IMR-90 (cell line): ENCODE measurements around the gene NUCB2. TPM values are rescaled to one million over a fixed set of nuclear protein-coding genes. Genes with fewer than 3 reads are reported as not detected.

Experiments
- ATAC-seq: fragments of 200-7000 bp; cut with Tn5 transposase; 2 replicates; pipeline ENCODE4 v1.9.1; 2020; ENCODE audit warnings: low read depth, mild to moderate bottlenecking, moderate library complexity
- BruUV-seq: library from RNA; stranded (reverse); fragments of 400-500 nt; replicated peaks from 2 replicates; lab custom pipeline; 2021; lab: Mats Ljungman, UMichigan
- CTCF ChIA-PET: fragments of 300-600 bp; formaldehyde crosslinking; extraction: SDS; loops from one replicate; lab custom pipeline; 2021; ENCODE audit warnings: antibody characterized with exemption; lab: Yijun Ruan, JAX
- POLR2A ChIA-PET: fragments of 300-600 bp; sonication (Branson Sonifier 250); formaldehyde crosslinking; loops from one replicate; lab custom pipeline; 2022; ENCODE audit warnings: antibody characterized with exemption; ENCODE audit not compliant: unreplicated experiment; lab: Charles Lee
- DNase-seq: peaks from one replicate; pipeline ENCODE4 v3.0.0; 2013
- H2AFZ ChIP-seq: replicated peaks from 2 replicates; pipeline ENCODE3; 2013; ENCODE audit warnings: low read length, mild to moderate bottlenecking; ENCODE audit not compliant: poor library complexity
- H2AK5ac ChIP-seq: 2 replicates; pipeline ENCODE4 v1.6.1; 2013; ENCODE audit warnings: low read depth, low read length, inconsistent platforms
- H2AK9ac ChIP-seq: replicated peaks from 2 replicates; pipeline ENCODE3; 2013; ENCODE audit warnings: mild to moderate bottlenecking, low read depth, low read length, moderate library complexity; ENCODE audit not compliant: poor library complexity
- H2BK120ac ChIP-seq: 2 replicates; pipeline ENCODE4 v1.6.1; 2013; ENCODE audit warnings: low read depth, low read length, inconsistent platforms
- H2BK15ac ChIP-seq: 3 replicates; pipeline ENCODE4 v1.6.1; 2013; ENCODE audit warnings: low read depth, low read length, inconsistent platforms
- H2BK20ac ChIP-seq: 2 replicates; pipeline ENCODE4 v1.6.1; 2013; ENCODE audit warnings: low read depth, mild to moderate bottlenecking, inconsistent platforms, low read length, moderate library complexity
- H2BK5ac ChIP-seq: 2 replicates; pipeline ENCODE4 v1.6.1; 2013; ENCODE audit warnings: mild to moderate bottlenecking, low read depth, low read length, inconsistent platforms; ENCODE audit not compliant: poor library complexity, severe bottlenecking
- H3K14ac ChIP-seq: replicated peaks from 2 replicates; pipeline ENCODE4 v1.6.1; 2013; ENCODE audit warnings: low read depth, low read length, inconsistent platforms
- H3K18ac ChIP-seq: 2 replicates; pipeline ENCODE4 v1.6.1; 2013; ENCODE audit warnings: low read depth, low read length, control low read depth
- H3K23ac ChIP-seq: 2 replicates; pipeline ENCODE4 v1.6.1; 2013; ENCODE audit warnings: low read depth, low read length, inconsistent platforms
- H3K27ac ChIP-seq: 2 replicates; pipeline ENCODE4 v1.5.1; 2013; ENCODE audit warnings: mild to moderate bottlenecking, control low read depth, low read length; ENCODE audit not compliant: insufficient read depth
- H3K27me3 ChIP-seq: 2 replicates; pipeline ENCODE4 v1.6.1; 2013; ENCODE audit warnings: low read length; ENCODE audit not compliant: control insufficient read depth, insufficient read depth
- H3K36me3 ChIP-seq: 2 replicates; pipeline ENCODE4 v1.6.1; 2013; ENCODE audit warnings: low read length, mixed read lengths; ENCODE audit not compliant: control insufficient read depth, insufficient read depth
- H3K4ac ChIP-seq: 2 replicates; pipeline ENCODE4 v1.6.1; 2013; ENCODE audit warnings: low read depth, low read length, inconsistent platforms
- H3K4me1 ChIP-seq: 2 replicates; pipeline ENCODE4 v1.6.1; 2013; ENCODE audit warnings: low read length, mixed read lengths; ENCODE audit not compliant: control insufficient read depth, insufficient read depth
- H3K4me2 ChIP-seq: 2 replicates; pipeline ENCODE4 v1.6.1; 2013; ENCODE audit warnings: low read depth, mild to moderate bottlenecking, control low read depth, low read length, moderate library complexity
- H3K4me3 ChIP-seq: 2 replicates; pipeline ENCODE4 v1.5.1; 2013; ENCODE audit warnings: low read depth, mild to moderate bottlenecking, control low read depth, low read length, moderate library complexity; ENCODE audit not compliant: insufficient read depth
- H3K56ac ChIP-seq: 2 replicates; pipeline ENCODE4 v1.6.1; 2013; ENCODE audit warnings: low read length, inconsistent platforms; ENCODE audit not compliant: insufficient read depth; ENCODE audit errors: extremely low read depth
- H3K79me1 ChIP-seq, 2 experiments: 2 replicates each; pipeline ENCODE4 v1.6.1; 2013; ENCODE audit warnings: low read length in 2 of 2, inconsistent platforms in 1 of 2, low read depth in 1 of 2
- H3K9ac ChIP-seq: 2 replicates; pipeline ENCODE4 v1.6.1; 2013; ENCODE audit warnings: low read depth, low read length, control low read depth
- H3K9me1 ChIP-seq: 2 replicates; pipeline ENCODE4 v1.6.1; 2013; ENCODE audit warnings: low read length, inconsistent platforms; ENCODE audit not compliant: insufficient read depth
- H3K9me3 ChIP-seq: 2 replicates; pipeline ENCODE4 v1.6.1; 2013; ENCODE audit warnings: low read length; ENCODE audit not compliant: control insufficient read depth, insufficient read depth
- H4K20me1 ChIP-seq: 2 replicates; pipeline ENCODE4 v1.6.1; 2013; ENCODE audit warnings: low read length, inconsistent platforms; ENCODE audit not compliant: insufficient read depth
- H4K5ac ChIP-seq: 2 replicates; pipeline ENCODE4 v1.6.1; 2013; ENCODE audit warnings: mild to moderate bottlenecking, low read depth, low read length, control low read depth
- H4K8ac ChIP-seq, 2 experiments: 2 replicates each; pipeline ENCODE4 v1.6.1; 2013; ENCODE audit warnings: low read depth in 2 of 2, low read length in 2 of 2, control low read depth in 1 of 2, inconsistent platforms in 1 of 2
- H4K91ac ChIP-seq: 2 replicates; pipeline ENCODE4 v1.6.1; 2013; ENCODE audit warnings: low read depth, low read length, inconsistent platforms; ENCODE audit not compliant: insufficient read depth
- BHLHE40 ChIP-seq: fragments of 150-350 bp; IDR thresholded peaks from 2 replicates; pipeline ENCODE4 v1.6.1; 2016; ENCODE audit warnings: mild to moderate bottlenecking, low read depth, low read length
- CEBPB ChIP-seq: IDR thresholded peaks from 2 replicates; pipeline ENCODE4 v1.6.1; 2012; ENCODE audit warnings: low read depth, low read length, improper control_type of control experiment
- CHD1 ChIP-seq: IDR thresholded peaks from 2 replicates; pipeline ENCODE4 v1.6.1; 2012; ENCODE audit warnings: low read depth, low read length, improper control_type of control experiment
- CTCF ChIP-seq: conservative IDR thresholded peaks from 2 replicates; pipeline ENCODE4 v1.5.1; 2012; ENCODE audit warnings: mild to moderate bottlenecking, low read depth, low read length, improper control_type of control experiment
- FOS ChIP-seq: fragments of 150-350 bp; IDR thresholded peaks from 2 replicates; pipeline ENCODE4 v1.6.1; 2016; ENCODE audit warnings: low read depth, low read length
- MAFK ChIP-seq: IDR thresholded peaks from 2 replicates; pipeline ENCODE4 v1.6.1; 2012; ENCODE audit warnings: low read depth, low read length, improper control_type of control experiment
- MAZ ChIP-seq: IDR thresholded peaks from 2 replicates; pipeline ENCODE4 v1.6.1; 2012; ENCODE audit warnings: low read depth, mild to moderate bottlenecking, low read length, improper control_type of control experiment, moderate library complexity, borderline replicate concordance
- MXI1 ChIP-seq: IDR thresholded peaks from 2 replicates; pipeline ENCODE4 v1.6.1; 2012; ENCODE audit warnings: low read depth, mild to moderate bottlenecking, low read length, moderate library complexity, borderline replicate concordance
- NFE2L2 ChIP-seq: fragments of 150-350 bp; IDR thresholded peaks from 2 replicates; pipeline ENCODE4 v1.6.1; 2016; ENCODE audit warnings: low read depth, mild to moderate bottlenecking, low read length
- POLR2A ChIP-seq: IDR thresholded peaks from 2 replicates; pipeline ENCODE4 v1.6.1; 2012; ENCODE audit warnings: mild to moderate bottlenecking, low read depth, low read length
- RAD21 ChIP-seq: IDR thresholded peaks from 2 replicates; pipeline ENCODE4 v1.6.1; 2012; ENCODE audit warnings: low read length, improper control_type of control experiment
- RCOR1 ChIP-seq: IDR thresholded peaks from 2 replicates; pipeline ENCODE4 v1.6.1; 2012; ENCODE audit warnings: mild to moderate bottlenecking, low read length, improper control_type of control experiment; ENCODE audit not compliant: insufficient replicate concordance
- RFX5 ChIP-seq: IDR thresholded peaks from 2 replicates; pipeline ENCODE4 v1.8.0; 2012; ENCODE audit warnings: low read depth, mild to moderate bottlenecking, low read length, moderate library complexity
- SMC3 ChIP-seq: fragments of 150-350 bp; IDR thresholded peaks from 2 replicates; pipeline ENCODE4 v1.6.1; 2016; ENCODE audit warnings: low read depth, mild to moderate bottlenecking, antibody characterized with exemption, low read length, moderate library complexity
- WGBS, 2 experiments: methylation state at CpG; one replicate each; pipeline versions ENCODE4 v1.1.5 to v1.1.7; 2013; ENCODE audit warnings: missing lambda C conversion rate in 2 of 2; ENCODE audit not compliant: insufficient read length in 1 of 2; ENCODE audit errors: extremely low coverage in 2 of 2; 5-methylcytosine and 5-hydroxymethylcytosine counted together
- dilution Hi-C: fragments of 300-500 bp; cut with HindIII; formaldehyde crosslinking; loops from one replicate; pipeline ENCODE4 v1.14.3; 2018; ENCODE audit warnings: low sequenced_read_pairs; ENCODE audit not compliant: unreplicated experiment
- in situ Hi-C: fragments of 300-500 bp; cut with MboI; formaldehyde crosslinking; loops from 3 replicates; pipeline ENCODE4 v1.14.3; 2019; ENCODE audit warnings: low sequenced_read_pairs, inconsistent platforms, mixed read lengths
- intact Hi-C: fragments of 100-400 bp; cut with micrococcal nuclease; formaldehyde crosslinking; loops from 2 replicates; pipeline ENCODE4 v1.10.0; 2022
- polyA plus RNA-seq, 3 experiments: library from polyadenylated mRNA; depleted of rRNA; stranded (reverse); fragments of >200 nt; gene quantifications; 2 replicates each; pipeline ENCODE4 v1.2.3, GENCODE V29; 2012; ENCODE audit warnings: low replicate concordance in 1 of 3
- total RNA-seq: library from RNA; depleted of rRNA; stranded (reverse); fragments of >200 nt; gene quantifications from 2 replicates; pipeline ENCODE4 v1.2.3, GENCODE V29; 2012
- TF ChIP-seq, protein P1 (sequence below): fragments of 150-350 bp; IDR thresholded peaks from 2 replicates; pipeline ENCODE4 v1.6.1; 2016; ENCODE audit warnings: low read depth, mild to moderate bottlenecking, low read length, moderate library complexity, borderline replicate concordance
- TF ChIP-seq, protein P2 (sequence below): fragments of 150-350 bp; IDR thresholded peaks from 2 replicates; pipeline ENCODE4 v1.6.1; 2017; ENCODE audit warnings: mild to moderate bottlenecking, antibody characterized with exemption, low read length, low read depth

Gene NUCB2
- total and polyA plus RNA-seq, 2 of the 4 experiments (the other 2 are of a cell fraction), result 52.7 to 55.4 TPM

- H4K91ac ChIP-seq, result no peak overlapping the region
- ATAC-seq (no peak; the same call in 1 of the 2 replicates), DNase-seq (peak; percentile 79)
- intact Hi-C loops, result loop anchor here (1.0 to 5.0 kb wide), 2 partner anchors 77 to 150 kb away; partner anchors contain the start of gene NUCB2
- H2BK120ac ChIP-seq, result no peak overlapping the region
- peaks cover 0 to 4% of the 10 kb centered on the region in 2 experiments; a peak in 1 of 4 replicates for H3K79me1 ChIP-seq
- H3K14ac ChIP-seq, result no peak overlapping the region
- no peak overlapping the region for H2AK5ac ChIP-seq
- no peak overlapping the region for H3K9ac ChIP-seq
- no peak overlapping the region for H3K23ac ChIP-seq
- no CpG with 5 or more reads among the region's 3 CpGs for WGBS, 2 experiments
- H3K27me3 ChIP-seq, result no peaks in the 10 kb centered on the region
- H2BK5ac ChIP-seq, result no peak overlapping the region
- H3K9me1 ChIP-seq, result no peaks in the 10 kb centered on the region
- no peaks in the 10 kb centered on the region for H3K9me3 ChIP-seq
- no peak overlapping the region for H3K27ac ChIP-seq
- H2BK15ac ChIP-seq, result no peak overlapping the region
- no peak overlapping the region for H3K56ac ChIP-seq
- H3K4ac ChIP-seq, result no peak overlapping the region
- H2AFZ ChIP-seq, result no peak overlapping the region
- H2AK9ac ChIP-seq, result no peak overlapping the region
- CTCF ChIA-PET, result interaction anchor here (0.6 to 3.3 kb wide), 5 partner anchors 10 to 173 kb away, joined by 3 to 9 read pairs (median 5); no protein-coding TSS in a partner anchor
- peaks cover 2% of the 10 kb centered on the region for H3K4me1 ChIP-seq
- H3K36me3 ChIP-seq, result peaks cover 1% of the 10 kb centered on the region
- POLR2A ChIA-PET, result interaction anchor here (0.6 kb wide), 1 partner anchor 10 kb away, joined by 4 read pairs; no protein-coding TSS in a partner anchor
- in situ Hi-C loops, result no loop called here
- dilution Hi-C loops, result no loop called here
- no peak overlapping the region for H3K18ac ChIP-seq
- BruUV-seq, result no TSS peak
- H3K4me2 ChIP-seq, result no peak overlapping the region
- H4K20me1 ChIP-seq, result no peaks in the 10 kb centered on the region
- H3K4me3 ChIP-seq, result no peak overlapping the region
- H2BK20ac ChIP-seq, result no peak overlapping the region
- no peak overlapping the region for H4K5ac ChIP-seq
- no peak overlapping the region for H4K8ac ChIP-seq
- TF ChIP-seq, protein P1, sequence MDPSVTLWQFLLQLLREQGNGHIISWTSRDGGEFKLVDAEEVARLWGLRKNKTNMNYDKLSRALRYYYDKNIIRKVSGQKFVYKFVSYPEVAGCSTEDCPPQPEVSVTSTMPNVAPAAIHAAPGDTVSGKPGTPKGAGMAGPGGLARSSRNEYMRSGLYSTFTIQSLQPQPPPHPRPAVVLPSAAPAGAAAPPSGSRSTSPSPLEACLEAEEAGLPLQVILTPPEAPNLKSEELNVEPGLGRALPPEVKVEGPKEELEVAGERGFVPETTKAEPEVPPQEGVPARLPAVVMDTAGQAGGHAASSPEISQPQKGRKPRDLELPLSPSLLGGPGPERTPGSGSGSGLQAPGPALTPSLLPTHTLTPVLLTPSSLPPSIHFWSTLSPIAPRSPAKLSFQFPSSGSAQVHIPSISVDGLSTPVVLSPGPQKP, result no peak
- TF ChIP-seq NFE2L2, result no peak
- TF ChIP-seq CHD1, result no peak
- TF ChIP-seq POLR2A, result no peak
- TF ChIP-seq FOS, result no peak
- TF ChIP-seq RFX5, result no peak
- peak; percentile 48 for TF ChIP-seq RAD21
- TF ChIP-seq MXI1, result no peak
- TF ChIP-seq CEBPB, result no peak
- no peak for TF ChIP-seq MAFK
- no peak for TF ChIP-seq RCOR1
- no peak for TF ChIP-seq BHLHE40
- peak; percentile 44; the same call in 1 of the 2 replicates for TF ChIP-seq SMC3
- TF ChIP-seq CTCF, result peak; percentile 72
- TF ChIP-seq, protein P2, sequence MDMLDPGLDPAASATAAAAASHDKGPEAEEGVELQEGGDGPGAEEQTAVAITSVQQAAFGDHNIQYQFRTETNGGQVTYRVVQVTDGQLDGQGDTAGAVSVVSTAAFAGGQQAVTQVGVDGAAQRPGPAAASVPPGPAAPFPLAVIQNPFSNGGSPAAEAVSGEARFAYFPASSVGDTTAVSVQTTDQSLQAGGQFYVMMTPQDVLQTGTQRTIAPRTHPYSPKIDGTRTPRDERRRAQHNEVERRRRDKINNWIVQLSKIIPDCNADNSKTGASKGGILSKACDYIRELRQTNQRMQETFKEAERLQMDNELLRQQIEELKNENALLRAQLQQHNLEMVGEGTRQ, result no peak
- TF ChIP-seq MAZ, result no peak
Measured at GRCh38 chr11:17354601-17354991, 78.1 kb downstream of the NUCB2 start.
